C4-2B (cell line): ENCODE results near the gene EXOG.

ENCODE experiments used
- H3K27ac ChIP-seq: fragments of 450-650 bp; 2 replicates; pipeline ENCODE4 v1.5.1; 2017
- ZFX ChIP-seq: fragments of 450-650 bp; IDR thresholded peaks from 2 replicates; pipeline ENCODE4 v1.6.1; 2017
- TF ChIP-seq, protein P1 (sequence below): fragments of 450-650 bp; conservative IDR thresholded peaks from 2 replicates; pipeline ENCODE4 v1.5.1; 2017; ENCODE audit warnings: mild to moderate bottlenecking

Gene EXOG

GRCh38 chr3:38454884-38455638 lies 41.1 kb upstream of the EXOG start:
- TF ChIP-seq, protein P1, sequence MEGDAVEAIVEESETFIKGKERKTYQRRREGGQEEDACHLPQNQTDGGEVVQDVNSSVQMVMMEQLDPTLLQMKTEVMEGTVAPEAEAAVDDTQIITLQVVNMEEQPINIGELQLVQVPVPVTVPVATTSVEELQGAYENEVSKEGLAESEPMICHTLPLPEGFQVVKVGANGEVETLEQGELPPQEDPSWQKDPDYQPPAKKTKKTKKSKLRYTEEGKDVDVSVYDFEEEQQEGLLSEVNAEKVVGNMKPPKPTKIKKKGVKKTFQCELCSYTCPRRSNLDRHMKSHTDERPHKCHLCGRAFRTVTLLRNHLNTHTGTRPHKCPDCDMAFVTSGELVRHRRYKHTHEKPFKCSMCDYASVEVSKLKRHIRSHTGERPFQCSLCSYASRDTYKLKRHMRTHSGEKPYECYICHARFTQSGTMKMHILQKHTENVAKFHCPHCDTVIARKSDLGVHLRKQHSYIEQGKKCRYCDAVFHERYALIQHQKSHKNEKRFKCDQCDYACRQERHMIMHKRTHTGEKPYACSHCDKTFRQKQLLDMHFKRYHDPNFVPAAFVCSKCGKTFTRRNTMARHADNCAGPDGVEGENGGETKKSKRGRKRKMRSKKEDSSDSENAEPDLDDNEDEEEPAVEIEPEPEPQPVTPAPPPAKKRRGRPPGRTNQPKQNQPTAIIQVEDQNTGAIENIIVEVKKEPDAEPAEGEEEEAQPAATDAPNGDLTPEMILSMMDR, result no peak
- no peak for TF ChIP-seq ZFX
- peak overlapping the region; percentile 83 for H3K27ac ChIP-seq

GRCh38 chr3:38455639-38456430 lies 40.3 kb upstream of the EXOG start:
- peak overlapping the region; percentile 83 for H3K27ac ChIP-seq
- TF ChIP-seq ZFX, result no peak
- TF ChIP-seq, protein P1, result no peak

- no peak overlapping the region for H3K27ac ChIP-seq
- TF ChIP-seq ZFX, result no peak
- TF ChIP-seq, protein P1, result no peak
Measured at GRCh38 chr3:38457111-38458003, 38.8 kb upstream of the EXOG start.

GRCh38 chr3:38458796-38459498 lies 37.2 kb upstream of the EXOG start:
- H3K27ac ChIP-seq, result peak overlapping the region; percentile 80
- TF ChIP-seq, protein P1, result no peak
- TF ChIP-seq ZFX, result no peak

- H3K27ac ChIP-seq, result peak overlapping the region; percentile 80
- TF ChIP-seq, protein P1, result no peak
- no peak for TF ChIP-seq ZFX
Measured at GRCh38 chr3:38459499-38460048, 36.6 kb upstream of the EXOG start.

DNA sequence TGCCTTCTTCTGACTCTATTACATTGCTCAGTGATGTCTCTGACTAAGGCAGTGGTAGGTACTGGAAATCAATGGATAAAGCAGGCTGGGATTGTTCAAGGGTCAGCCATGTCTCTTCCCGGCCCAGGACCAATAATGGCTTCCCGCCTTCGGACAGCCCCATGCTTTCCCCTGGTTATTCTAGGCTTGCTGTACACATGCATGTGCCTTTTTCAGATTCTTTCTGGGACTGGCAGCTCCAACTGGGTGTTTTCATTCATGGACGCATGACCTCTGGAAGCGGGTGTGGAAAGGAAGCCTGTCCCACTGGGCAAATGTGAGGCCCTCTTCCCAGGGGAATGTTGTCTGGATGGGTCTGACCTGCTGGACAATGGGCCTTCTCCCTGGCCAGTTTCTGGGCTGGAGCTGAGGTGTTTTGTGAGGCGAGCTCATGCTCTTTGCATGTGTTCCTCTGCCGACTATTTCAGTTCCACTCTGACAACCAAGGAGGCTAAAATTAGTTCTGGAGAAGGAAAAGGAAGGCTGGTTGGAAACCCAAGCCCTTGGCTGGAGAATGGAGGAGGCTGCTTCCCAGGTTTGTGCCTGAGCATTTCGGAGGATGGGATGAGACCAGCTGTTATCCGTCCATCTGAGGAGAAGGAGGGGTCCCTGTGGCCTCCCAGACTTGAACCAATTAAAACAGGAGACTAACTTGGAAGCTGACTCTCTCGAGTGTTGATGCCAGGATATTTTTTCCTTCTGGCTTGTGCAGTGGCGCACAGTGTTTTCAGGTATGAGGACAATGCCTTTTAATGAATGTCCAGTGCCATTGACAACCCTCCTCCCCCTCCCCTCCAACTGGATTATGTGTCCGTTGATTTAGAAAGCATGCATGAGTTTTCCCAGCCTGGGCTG lies 35.5 kb upstream of the EXOG start:
- no peak for TF ChIP-seq ZFX
- TF ChIP-seq, protein P1, result no peak
- H3K27ac ChIP-seq, result no peak overlapping the region
